Activated gamma-delta T cell treated with anti-CD3 and anti-CD28 coated beads, Interleukin-2, amount 50 U/mL, for 16 hours (primary cell): Measurements from ENCODE around the gene GRB10.
"Not testable (repeated sequence)": the region's sequence is repeated elsewhere in the genome, so short reads cannot be mapped to it uniquely, and the experiment has no call there.

Experiments
- DNase-seq: peaks from one replicate; pipeline ENCODE4 v3.0.0-alpha.2; 2020; ENCODE audit warnings: low read depth

Gene GRB10

GRCh38 chr7:50580057-50580456 lies 202.6 kb downstream of the GRB10 start:
- no peak for DNase-seq

- DNase-seq = not testable (repeated sequence)
Observed at GRCh38 chr7:50578105-50578504, 204.6 kb downstream of the GRB10 start.

GRCh38 chr7:50577569-50577968 lies 205.1 kb downstream of the GRB10 start:
- DNase-seq = no peak

- DNase-seq = not testable (repeated sequence)
Observed at GRCh38 chr7:50576388-50576787, 206.3 kb downstream of the GRB10 start.

- no peak for DNase-seq
Observed at GRCh38 chr7:50567715-50568261, 214.9 kb downstream of the GRB10 start.

- DNase-seq = no peak
Observed at GRCh38 chr7:50565977-50566376, 216.7 kb downstream of the GRB10 start.

- DNase-seq = no peak
Observed at GRCh38 chr7:50565559-50565916, 217.2 kb downstream of the GRB10 start.

GRCh38 chr7:50564640-50565558 lies 217.8 kb downstream of the GRB10 start, which contains the start of gene DDC:
TSS of gene DDC (minus strand) at chr7:50565405. CDS start at chr7:50544085, 21,320 bp downstream.
- no peak for DNase-seq

GRCh38 chr7:50564171-50564570 lies 218.5 kb downstream of the GRB10 start:
- DNase-seq = no peak

GRCh38 chr7:50562136-50562535 lies 220.6 kb downstream of the GRB10 start:
- no peak for DNase-seq

GRCh38 chr7:50560865-50561351 lies 221.8 kb downstream of the GRB10 start:
- no peak for DNase-seq

- DNase-seq = no peak
Observed at GRCh38 chr7:50559881-50560280, 222.8 kb downstream of the GRB10 start.

GRCh38 chr7:50558294-50559053 lies 224.2 kb downstream of the GRB10 start:
- no peak for DNase-seq

GRCh38 chr7:50557099-50557498 lies 225.6 kb downstream of the GRB10 start:
- DNase-seq = no peak

- DNase-seq = no peak
Observed at GRCh38 chr7:50556247-50556991, 226.3 kb downstream of the GRB10 start.

- no peak for DNase-seq
Observed at GRCh38 chr7:50555594-50556140, 227.0 kb downstream of the GRB10 start.

GRCh38 chr7:50554431-50555322 lies 228.0 kb downstream of the GRB10 start:
- DNase-seq = no peak

- DNase-seq = no peak
Observed at GRCh38 chr7:50553973-50554372, 228.7 kb downstream of the GRB10 start.

GRCh38 chr7:50552921-50553320 lies 229.8 kb downstream of the GRB10 start:
- no peak for DNase-seq

GRCh38 chr7:50552139-50552538 lies 230.6 kb downstream of the GRB10 start:
- DNase-seq = no peak
